Measurements from ENCODE around the gene WDR1. TPM values are rescaled to one million over a fixed set of nuclear protein-coding genes. Genes with fewer than 3 reads are reported as not detected.

WDR1 gene
- total and polyA plus RNA-seq, 2 of the 13 experiments (the other 11 are each of a cell fraction or from before 2014, with no cell fraction given) = 106 to 198 TPM

GRCh38 chr4:10153161-10153560 lies 36.6 kb upstream of the WDR1 start (continued):
- TF ChIP-seq, protein P1, sequence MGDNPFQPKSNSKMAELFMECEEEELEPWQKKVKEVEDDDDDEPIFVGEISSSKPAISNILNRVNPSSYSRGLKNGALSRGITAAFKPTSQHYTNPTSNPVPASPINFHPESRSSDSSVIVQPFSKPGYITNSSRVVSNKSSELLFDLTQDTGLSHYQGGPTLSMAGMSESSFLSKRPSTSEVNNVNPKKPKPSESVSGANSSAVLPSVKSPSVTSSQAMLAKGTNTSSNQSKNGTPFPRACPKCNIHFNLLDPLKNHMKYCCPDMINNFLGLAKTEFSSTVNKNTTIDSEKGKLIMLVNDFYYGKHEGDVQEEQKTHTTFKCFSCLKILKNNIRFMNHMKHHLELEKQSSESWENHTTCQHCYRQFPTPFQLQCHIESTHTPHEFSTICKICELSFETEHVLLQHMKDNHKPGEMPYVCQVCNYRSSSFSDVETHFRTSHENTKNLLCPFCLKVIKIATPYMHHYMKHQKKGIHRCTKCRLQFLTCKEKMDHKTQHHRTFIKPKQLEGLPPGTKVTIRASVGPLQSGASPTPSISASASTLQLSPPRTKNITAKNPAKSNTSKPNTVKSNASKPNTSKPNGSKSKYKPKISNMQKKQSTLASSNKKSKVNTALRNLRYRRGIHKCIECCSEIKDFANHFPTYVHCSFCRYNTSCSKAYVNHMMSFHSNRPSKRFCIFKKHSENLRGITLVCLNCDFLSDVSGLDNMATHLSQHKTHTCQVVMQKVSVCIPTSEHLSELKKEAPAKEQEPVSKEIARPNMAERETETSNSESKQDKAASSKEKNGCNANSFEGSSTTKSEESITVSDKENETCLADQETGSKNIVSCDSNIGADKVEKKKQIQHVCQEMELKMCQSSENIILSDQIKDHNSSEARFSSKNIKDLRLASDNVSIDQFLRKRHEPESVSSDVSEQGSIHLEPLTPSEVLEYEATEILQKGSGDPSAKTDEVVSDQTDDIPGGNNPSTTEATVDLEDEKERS (CRISPR knock-in tag; IDR thresholded peaks at IDR 0.05) = no peak
- TF ChIP-seq, protein P2, sequence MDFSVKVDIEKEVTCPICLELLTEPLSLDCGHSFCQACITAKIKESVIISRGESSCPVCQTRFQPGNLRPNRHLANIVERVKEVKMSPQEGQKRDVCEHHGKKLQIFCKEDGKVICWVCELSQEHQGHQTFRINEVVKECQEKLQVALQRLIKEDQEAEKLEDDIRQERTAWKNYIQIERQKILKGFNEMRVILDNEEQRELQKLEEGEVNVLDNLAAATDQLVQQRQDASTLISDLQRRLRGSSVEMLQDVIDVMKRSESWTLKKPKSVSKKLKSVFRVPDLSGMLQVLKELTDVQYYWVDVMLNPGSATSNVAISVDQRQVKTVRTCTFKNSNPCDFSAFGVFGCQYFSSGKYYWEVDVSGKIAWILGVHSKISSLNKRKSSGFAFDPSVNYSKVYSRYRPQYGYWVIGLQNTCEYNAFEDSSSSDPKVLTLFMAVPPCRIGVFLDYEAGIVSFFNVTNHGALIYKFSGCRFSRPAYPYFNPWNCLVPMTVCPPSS (IDR thresholded peaks at IDR 0.05) = no peak

DNA sequence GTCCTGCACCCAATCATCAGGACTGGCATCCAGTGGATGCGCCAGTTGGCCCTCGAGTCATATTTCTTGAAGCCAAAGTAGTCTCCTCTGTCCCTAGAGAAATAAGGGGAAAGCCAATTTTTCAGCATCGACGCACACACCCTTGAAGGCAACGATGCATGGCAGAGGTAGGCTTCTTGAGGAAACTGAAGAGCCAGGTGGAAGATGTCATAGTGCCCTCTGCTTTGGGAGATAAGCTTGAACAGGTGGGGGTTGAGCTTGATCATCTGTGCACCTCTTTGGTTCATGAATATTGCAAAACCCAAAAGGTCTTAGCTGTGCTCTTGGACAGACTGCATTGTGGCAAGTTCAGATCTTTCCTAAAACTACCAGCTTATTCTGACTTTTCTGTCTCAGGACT lies 34.6 kb upstream of the WDR1 start:
- no peak for TF ChIP-seq RBM39 (IDR thresholded peaks at IDR 0.05; ENCODE audit: low read depth, low read length, poor library complexity, severe bottlenecking)
- TF ChIP-seq ZBTB42 (CRISPR knock-in tag; IDR thresholded peaks at IDR 0.05) = no peak
- no peak for TF ChIP-seq E2F2 (CRISPR knock-in tag; IDR thresholded peaks at IDR 0.05; ENCODE audit: borderline replicate concordance)
- TF ChIP-seq PAX8 (CRISPR knock-in tag; IDR thresholded peaks at IDR 0.05; ENCODE audit: borderline replicate concordance) = no peak
- TF ChIP-seq ZNF83 (CRISPR knock-in tag; IDR thresholded peaks at IDR 0.05; ENCODE audit: borderline replicate concordance) = no peak
- TF ChIP-seq NRL (CRISPR knock-in tag; IDR thresholded peaks at IDR 0.05; ENCODE audit: borderline replicate concordance) = no peak
- no peak for TF ChIP-seq STAT5B (CRISPR knock-in tag; IDR thresholded peaks at IDR 0.05)
- no peak for TF ChIP-seq CCAR2 (optimal IDR thresholded peaks at IDR 0.05; ENCODE audit: low read depth, low read length)
- TF ChIP-seq USF2 (IDR thresholded peaks at IDR 0.05; ENCODE audit: low read depth, low read length) = no peak
- no peak for TF ChIP-seq USF2 (CRISPR knock-in tag; IDR thresholded peaks at IDR 0.05; ENCODE audit: borderline replicate concordance)
- TF ChIP-seq, protein P3, sequence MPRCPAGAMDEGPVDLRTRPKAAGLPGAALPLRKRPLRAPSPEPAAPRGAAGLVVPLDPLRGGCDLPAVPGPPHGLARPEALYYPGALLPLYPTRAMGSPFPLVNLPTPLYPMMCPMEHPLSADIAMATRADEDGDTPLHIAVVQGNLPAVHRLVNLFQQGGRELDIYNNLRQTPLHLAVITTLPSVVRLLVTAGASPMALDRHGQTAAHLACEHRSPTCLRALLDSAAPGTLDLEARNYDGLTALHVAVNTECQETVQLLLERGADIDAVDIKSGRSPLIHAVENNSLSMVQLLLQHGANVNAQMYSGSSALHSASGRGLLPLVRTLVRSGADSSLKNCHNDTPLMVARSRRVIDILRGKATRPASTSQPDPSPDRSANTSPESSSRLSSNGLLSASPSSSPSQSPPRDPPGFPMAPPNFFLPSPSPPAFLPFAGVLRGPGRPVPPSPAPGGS (CRISPR knock-in tag; IDR thresholded peaks at IDR 0.05) = no peak
- Histone ChIP-seq H2AFZ (ENCODE audit: low read length) (no peak overlapping the region), H3K4me2 (ENCODE audit: low read depth, low read length) (no peak overlapping the region), H3K4me3 (replicated peaks in 1 of 3; ENCODE audit: insufficient read depth in 1 of 3, low read depth in 2 of 3, low read length in 3 of 3) (no peak overlapping the region), H3K4me1 (ENCODE audit: insufficient read depth, low read length) (no peaks in the 10 kb centered on the region), H3K36me3 (replicated peaks in 1 of 2; ENCODE audit: control insufficient read depth in 1 of 2, insufficient read depth in 2 of 2, low read length in 2 of 2) (no peaks in the 10 kb centered on the region), H3K9ac (ENCODE audit: insufficient read depth, low read depth, low read length) (no peak overlapping the region), H3K27ac (ENCODE audit: extremely low read length, insufficient read depth, low read length) (no peak overlapping the region), H3K79me2 (ENCODE audit: insufficient read depth, low read length) (no peaks in the 10 kb centered on the region), H3K27me3 (ENCODE audit: control insufficient read depth in 1 of 2, insufficient read depth in 2 of 2, low read length in 2 of 2) (peaks cover 0 to 9% of the 10 kb centered on the region in 2 experiments; a peak in 2 of 5 replicates), H3K9me3 (ENCODE audit: low read length) (no peaks in the 10 kb centered on the region), H4K20me1 (ENCODE audit: insufficient read depth, low read length) (no peaks in the 10 kb centered on the region)
- FAIRE-seq (no peak), ATAC-seq (no peak), DNase-seq (ENCODE audit: low spot score) (no peak)
- intact Hi-C loops (cut with micrococcal nuclease; ENCODE audit: unreplicated experiment) = no loop called here
- 50% methylated on average over 5 of the region's 5 CpGs for WGBS (ENCODE audit: low lambda C conversion rate)
- POLR2A ChIA-PET = no interaction called here
- in situ Hi-C loops (cut with HindIII; ENCODE audit: extremely low pct_ligation_motif_present, low pct_unique_long_range_greater_than_20kb) = loop anchor here (25.0 kb wide), 1 partner anchor 1261 kb away; no protein-coding TSS in a partner anchor
- no TSS peak for BruUV-seq (replicated peaks)
- CTCF ChIA-PET (ENCODE audit: low intra/inter-chr PET ratio, low total read pairs) = no interaction called here
